IMR-90 (cell line): Measurements from ENCODE around the gene RIMBP2. TPM values are rescaled to one million over a fixed set of nuclear protein-coding genes. Genes with fewer than 3 reads are reported as not detected.

Source experiments
- ATAC-seq: fragments of 200-7000 bp; cut with Tn5 transposase; 2 replicates; pipeline ENCODE4 v1.9.1; 2020; ENCODE audit warnings: low read depth, mild to moderate bottlenecking, moderate library complexity
- BruUV-seq: library from RNA; stranded (reverse); fragments of 400-500 nt; replicated peaks from 2 replicates; lab custom pipeline; 2021; lab: Mats Ljungman, UMichigan
- CTCF ChIA-PET: fragments of 300-600 bp; formaldehyde crosslinking; extraction: SDS; loops from one replicate; lab custom pipeline; 2021; ENCODE audit warnings: antibody characterized with exemption; lab: Yijun Ruan, JAX
- POLR2A ChIA-PET: fragments of 300-600 bp; sonication (Branson Sonifier 250); formaldehyde crosslinking; loops from one replicate; lab custom pipeline; 2022; ENCODE audit warnings: antibody characterized with exemption; ENCODE audit not compliant: unreplicated experiment; lab: Charles Lee
- DNase-seq: peaks from one replicate; pipeline ENCODE4 v3.0.0; 2013
- H2AFZ ChIP-seq: replicated peaks from 2 replicates; pipeline ENCODE3; 2013; ENCODE audit warnings: low read length, mild to moderate bottlenecking; ENCODE audit not compliant: poor library complexity
- H2AK5ac ChIP-seq: 2 replicates; pipeline ENCODE4 v1.6.1; 2013; ENCODE audit warnings: low read depth, low read length, inconsistent platforms
- H2AK9ac ChIP-seq: replicated peaks from 2 replicates; pipeline ENCODE3; 2013; ENCODE audit warnings: mild to moderate bottlenecking, low read depth, low read length, moderate library complexity; ENCODE audit not compliant: poor library complexity
- H2BK120ac ChIP-seq: 2 replicates; pipeline ENCODE4 v1.6.1; 2013; ENCODE audit warnings: low read depth, low read length, inconsistent platforms
- H2BK15ac ChIP-seq: 3 replicates; pipeline ENCODE4 v1.6.1; 2013; ENCODE audit warnings: low read depth, low read length, inconsistent platforms
- H2BK20ac ChIP-seq: 2 replicates; pipeline ENCODE4 v1.6.1; 2013; ENCODE audit warnings: low read depth, mild to moderate bottlenecking, inconsistent platforms, low read length, moderate library complexity
- H2BK5ac ChIP-seq: 2 replicates; pipeline ENCODE4 v1.6.1; 2013; ENCODE audit warnings: mild to moderate bottlenecking, low read depth, low read length, inconsistent platforms; ENCODE audit not compliant: poor library complexity, severe bottlenecking
- H3K14ac ChIP-seq: replicated peaks from 2 replicates; pipeline ENCODE4 v1.6.1; 2013; ENCODE audit warnings: low read depth, low read length, inconsistent platforms
- H3K18ac ChIP-seq: 2 replicates; pipeline ENCODE4 v1.6.1; 2013; ENCODE audit warnings: low read depth, low read length, control low read depth
- H3K23ac ChIP-seq: 2 replicates; pipeline ENCODE4 v1.6.1; 2013; ENCODE audit warnings: low read depth, low read length, inconsistent platforms
- H3K27ac ChIP-seq: 2 replicates; pipeline ENCODE4 v1.5.1; 2013; ENCODE audit warnings: mild to moderate bottlenecking, control low read depth, low read length; ENCODE audit not compliant: insufficient read depth
- H3K27me3 ChIP-seq: 2 replicates; pipeline ENCODE4 v1.6.1; 2013; ENCODE audit warnings: low read length; ENCODE audit not compliant: control insufficient read depth, insufficient read depth
- H3K36me3 ChIP-seq: 2 replicates; pipeline ENCODE4 v1.6.1; 2013; ENCODE audit warnings: low read length, mixed read lengths; ENCODE audit not compliant: control insufficient read depth, insufficient read depth
- H3K4ac ChIP-seq: 2 replicates; pipeline ENCODE4 v1.6.1; 2013; ENCODE audit warnings: low read depth, low read length, inconsistent platforms
- H3K4me1 ChIP-seq: 2 replicates; pipeline ENCODE4 v1.6.1; 2013; ENCODE audit warnings: low read length, mixed read lengths; ENCODE audit not compliant: control insufficient read depth, insufficient read depth
- H3K4me2 ChIP-seq: 2 replicates; pipeline ENCODE4 v1.6.1; 2013; ENCODE audit warnings: low read depth, mild to moderate bottlenecking, control low read depth, low read length, moderate library complexity
- H3K4me3 ChIP-seq: 2 replicates; pipeline ENCODE4 v1.5.1; 2013; ENCODE audit warnings: low read depth, mild to moderate bottlenecking, control low read depth, low read length, moderate library complexity; ENCODE audit not compliant: insufficient read depth
- H3K56ac ChIP-seq: 2 replicates; pipeline ENCODE4 v1.6.1; 2013; ENCODE audit warnings: low read length, inconsistent platforms; ENCODE audit not compliant: insufficient read depth; ENCODE audit errors: extremely low read depth
- H3K79me1 ChIP-seq, 2 experiments: 2 replicates each; pipeline ENCODE4 v1.6.1; 2013; ENCODE audit warnings: low read length in 2 of 2, inconsistent platforms in 1 of 2, low read depth in 1 of 2
- H3K9ac ChIP-seq: 2 replicates; pipeline ENCODE4 v1.6.1; 2013; ENCODE audit warnings: low read depth, low read length, control low read depth
- H3K9me1 ChIP-seq: 2 replicates; pipeline ENCODE4 v1.6.1; 2013; ENCODE audit warnings: low read length, inconsistent platforms; ENCODE audit not compliant: insufficient read depth
- H3K9me3 ChIP-seq: 2 replicates; pipeline ENCODE4 v1.6.1; 2013; ENCODE audit warnings: low read length; ENCODE audit not compliant: control insufficient read depth, insufficient read depth
- H4K20me1 ChIP-seq: 2 replicates; pipeline ENCODE4 v1.6.1; 2013; ENCODE audit warnings: low read length, inconsistent platforms; ENCODE audit not compliant: insufficient read depth
- H4K5ac ChIP-seq: 2 replicates; pipeline ENCODE4 v1.6.1; 2013; ENCODE audit warnings: mild to moderate bottlenecking, low read depth, low read length, control low read depth
- H4K8ac ChIP-seq, 2 experiments: 2 replicates each; pipeline ENCODE4 v1.6.1; 2013; ENCODE audit warnings: low read depth in 2 of 2, low read length in 2 of 2, control low read depth in 1 of 2, inconsistent platforms in 1 of 2
- H4K91ac ChIP-seq: 2 replicates; pipeline ENCODE4 v1.6.1; 2013; ENCODE audit warnings: low read depth, low read length, inconsistent platforms; ENCODE audit not compliant: insufficient read depth
- CHD1 ChIP-seq: IDR thresholded peaks from 2 replicates; pipeline ENCODE4 v1.6.1; 2012; ENCODE audit warnings: low read depth, low read length, improper control_type of control experiment
- MAFK ChIP-seq: IDR thresholded peaks from 2 replicates; pipeline ENCODE4 v1.6.1; 2012; ENCODE audit warnings: low read depth, low read length, improper control_type of control experiment
- MAZ ChIP-seq: IDR thresholded peaks from 2 replicates; pipeline ENCODE4 v1.6.1; 2012; ENCODE audit warnings: low read depth, mild to moderate bottlenecking, low read length, improper control_type of control experiment, moderate library complexity, borderline replicate concordance
- MXI1 ChIP-seq: IDR thresholded peaks from 2 replicates; pipeline ENCODE4 v1.6.1; 2012; ENCODE audit warnings: low read depth, mild to moderate bottlenecking, low read length, moderate library complexity, borderline replicate concordance
- WGBS, 2 experiments: methylation state at CpG; one replicate each; pipeline versions ENCODE4 v1.1.5 to v1.1.7; 2013; ENCODE audit warnings: missing lambda C conversion rate in 2 of 2; ENCODE audit not compliant: insufficient read length in 1 of 2; ENCODE audit errors: extremely low coverage in 2 of 2; 5-methylcytosine and 5-hydroxymethylcytosine counted together
- dilution Hi-C: fragments of 300-500 bp; cut with HindIII; formaldehyde crosslinking; loops from one replicate; pipeline ENCODE4 v1.14.3; 2018; ENCODE audit warnings: low sequenced_read_pairs; ENCODE audit not compliant: unreplicated experiment
- in situ Hi-C: fragments of 300-500 bp; cut with MboI; formaldehyde crosslinking; loops from 3 replicates; pipeline ENCODE4 v1.14.3; 2019; ENCODE audit warnings: low sequenced_read_pairs, inconsistent platforms, mixed read lengths
- intact Hi-C: fragments of 100-400 bp; cut with micrococcal nuclease; formaldehyde crosslinking; loops from 2 replicates; pipeline ENCODE4 v1.10.0; 2022
- polyA plus RNA-seq, 3 experiments: library from polyadenylated mRNA; depleted of rRNA; stranded (reverse); fragments of >200 nt; gene quantifications; 2 replicates each; pipeline ENCODE4 v1.2.3, GENCODE V29; 2012; ENCODE audit warnings: low replicate concordance in 1 of 3
- total RNA-seq: library from RNA; depleted of rRNA; stranded (reverse); fragments of >200 nt; gene quantifications from 2 replicates; pipeline ENCODE4 v1.2.3, GENCODE V29; 2012

Gene RIMBP2
- total and polyA plus RNA-seq, 2 of the 4 experiments (the other 2 are of a cell fraction) = not detected

- CTCF ChIA-PET = no interaction called here
- BruUV-seq = no TSS peak
These were observed 274.0 kb downstream of the RIMBP2 start for GRCh38 chr12:130441771-130442760.

More at GRCh38 chr12:130441771-130442760, 274.0 kb downstream of the RIMBP2 start:
- WGBS, 2 experiments = 86% methylated on average over 22 of the region's 45 CpGs; no CpG with 5 or more reads in 1 of the 2 experiments
- POLR2A ChIA-PET = no interaction called here
- Histone ChIP-seq H3K9me1 (no peaks in the 10 kb centered on the region), H3K4me1 (no peaks in the 10 kb centered on the region), H3K36me3 (no peaks in the 10 kb centered on the region), H2BK15ac (no peak overlapping the region), H3K56ac (no peak overlapping the region), H3K23ac (no peak overlapping the region), H4K20me1 (no peaks in the 10 kb centered on the region), H3K9ac (no peak overlapping the region), H4K91ac (no peak overlapping the region), H2AFZ (no peak overlapping the region), H2AK5ac (no peak overlapping the region), H4K8ac (no peak overlapping the region), H3K79me1 (no peaks in the 10 kb centered on the region), H3K27ac (no peak overlapping the region), H3K4me2 (no peak overlapping the region), H3K4ac (no peak overlapping the region), H3K14ac (no peak overlapping the region), H2BK120ac (no peak overlapping the region), H2AK9ac (no peak overlapping the region), H2BK20ac (no peak overlapping the region), H4K5ac (no peak overlapping the region), H3K9me3 (peaks cover 41% of the 10 kb centered on the region), H3K27me3 (no peaks in the 10 kb centered on the region), H3K18ac (no peak overlapping the region), H2BK5ac (no peak overlapping the region), H3K4me3 (no peak overlapping the region)
- DNase-seq (no peak), ATAC-seq (no peak)
- in situ Hi-C loops (no loop called here), intact Hi-C loops (no loop called here), dilution Hi-C loops (no loop called here)
- TF ChIP-seq MAZ = no peak
- no peak for TF ChIP-seq CHD1
- TF ChIP-seq MXI1 = no peak
- no peak for TF ChIP-seq MAFK
